Inflammatory macrophage treated with lipopolysaccharide for 1 hour (primary cell): ENCODE measurements around the gene PPP1R12B.
"Not testable (repeated sequence)": the region's sequence is repeated elsewhere in the genome, so short reads cannot be mapped to it uniquely, and the experiment has no call there.

Source experiments
- DNase-seq, 2 donors: peaks; one replicate each; pipeline ENCODE4 v3.0.0-alpha.2; 2020 to 2022

PPP1R12B gene

DNA sequence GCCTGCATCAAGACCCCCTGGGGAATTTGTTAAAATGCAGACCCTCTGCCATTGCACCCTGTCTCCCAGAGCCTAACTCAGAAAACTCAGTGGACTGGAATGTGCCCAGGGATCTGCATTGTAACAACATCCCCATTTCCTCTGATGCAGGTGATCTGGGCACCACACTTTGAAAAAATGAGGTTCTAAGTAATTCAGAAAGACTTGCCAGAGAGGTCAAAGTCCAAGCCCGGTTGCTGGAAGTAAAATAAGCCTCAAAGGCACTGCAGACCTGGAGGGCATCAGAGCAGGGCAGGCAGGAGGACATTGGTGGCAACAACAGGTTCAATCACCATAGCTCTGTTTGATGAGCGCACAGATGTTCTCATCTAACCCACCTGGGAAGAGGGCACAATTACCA, 271.0 kb downstream of the PPP1R12B start:
- no peak for DNase-seq

DNA sequence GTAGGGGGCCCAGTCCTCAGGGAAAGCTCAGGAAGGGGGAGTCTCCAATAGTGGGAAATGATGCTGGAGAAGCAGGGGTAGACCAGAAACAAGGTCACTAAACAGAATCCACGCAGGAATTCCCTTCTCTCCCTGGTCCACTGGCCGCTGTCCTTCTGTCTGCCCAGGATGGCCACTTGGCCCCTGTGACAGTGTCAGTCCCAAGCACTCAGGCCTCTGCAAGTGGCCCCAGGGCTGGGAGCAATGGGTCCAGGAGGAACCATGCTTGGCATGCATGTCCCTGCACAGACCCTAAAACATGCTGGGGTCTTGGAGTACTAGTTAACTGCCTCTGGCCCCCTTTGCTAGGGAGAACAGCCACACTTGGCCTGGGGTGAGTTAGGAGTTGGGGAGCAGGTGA, 271.5 kb downstream of the PPP1R12B start:
- DNase-seq, result not testable (repeated sequence)

DNA sequence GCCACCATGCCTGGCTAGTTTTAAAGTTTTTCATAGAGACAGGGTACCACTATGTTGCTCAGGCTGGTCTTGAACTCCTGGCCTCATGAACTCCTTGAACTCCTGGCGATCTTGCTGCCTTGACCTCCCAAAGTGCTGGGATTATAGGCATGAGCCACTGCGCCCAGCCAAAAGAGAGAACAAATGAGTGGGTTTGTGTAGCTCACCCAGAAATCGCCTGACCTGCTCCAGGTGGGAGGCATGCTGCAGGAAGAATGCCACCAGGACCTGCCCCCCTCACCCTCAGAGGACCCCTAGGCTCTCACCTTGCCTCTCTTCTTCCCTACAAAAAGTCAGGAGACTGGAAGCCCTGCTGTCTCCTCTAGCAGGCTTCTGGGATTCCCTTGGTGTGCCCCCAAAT, 272.9 kb downstream of the PPP1R12B start:
- no peak for DNase-seq

DNA sequence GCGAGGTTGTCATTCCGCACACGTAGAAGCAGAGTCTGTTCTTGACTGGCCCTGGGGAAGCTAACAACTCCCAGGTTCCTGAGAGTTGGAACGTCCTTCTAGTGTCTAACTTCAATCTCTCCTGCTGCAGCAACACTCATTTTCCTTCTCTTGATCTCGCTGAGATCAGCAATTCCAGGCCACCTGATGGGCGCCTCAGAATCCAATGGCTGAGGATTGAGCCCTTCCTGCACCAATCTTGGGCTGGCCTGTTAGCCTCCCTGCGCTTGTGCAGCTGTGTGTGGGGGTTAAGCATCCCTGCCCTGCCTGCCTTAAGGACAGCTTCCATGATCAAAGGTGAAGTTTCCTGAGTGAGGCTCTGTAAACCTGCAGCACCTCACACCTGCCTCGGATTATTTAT, 273.9 kb downstream of the PPP1R12B start:
- DNase-seq, result no peak

DNA sequence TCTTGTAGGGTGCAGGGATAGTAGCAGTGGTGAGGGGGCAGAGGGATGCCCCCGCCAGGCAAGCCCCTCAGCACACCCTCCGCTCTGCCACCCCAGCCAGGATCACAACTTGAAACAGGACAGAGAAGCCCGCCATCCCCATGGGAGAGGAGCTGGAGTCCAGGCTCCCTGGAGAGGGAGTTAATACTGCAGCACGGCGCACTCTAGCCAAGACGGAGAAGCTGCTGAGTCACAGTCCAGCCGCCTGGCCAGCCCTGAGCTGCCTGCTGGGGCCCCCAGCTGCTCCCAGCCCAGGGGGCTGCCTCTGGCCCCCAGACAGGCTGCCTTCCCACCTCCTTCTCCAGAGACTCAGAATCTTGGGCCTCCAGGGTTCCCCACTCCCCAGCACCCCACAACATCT, 274.6 kb downstream of the PPP1R12B start:
- DNase-seq, result no peak

DNA sequence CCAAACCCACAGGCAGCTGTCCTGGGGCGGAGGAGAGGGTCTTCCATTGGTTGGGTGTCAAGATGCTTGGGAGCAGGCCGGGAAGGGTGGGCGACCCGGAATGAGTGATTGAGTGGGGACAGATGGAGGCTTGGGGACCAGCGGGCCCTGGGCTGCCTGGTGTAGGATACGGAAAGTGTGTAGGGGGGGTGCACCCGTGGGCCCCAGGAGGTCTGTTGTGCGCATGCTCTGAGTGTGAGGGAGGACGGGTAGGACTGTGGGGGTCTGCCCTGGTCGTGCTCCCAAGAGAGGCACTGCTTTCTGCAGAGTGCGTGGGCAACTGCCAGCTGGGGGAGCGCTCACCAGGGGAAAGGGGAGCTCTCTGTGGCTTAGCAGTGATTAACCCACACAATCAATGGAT, 275.0 kb downstream of the PPP1R12B start:
- DNase-seq, result not testable (repeated sequence)

DNA sequence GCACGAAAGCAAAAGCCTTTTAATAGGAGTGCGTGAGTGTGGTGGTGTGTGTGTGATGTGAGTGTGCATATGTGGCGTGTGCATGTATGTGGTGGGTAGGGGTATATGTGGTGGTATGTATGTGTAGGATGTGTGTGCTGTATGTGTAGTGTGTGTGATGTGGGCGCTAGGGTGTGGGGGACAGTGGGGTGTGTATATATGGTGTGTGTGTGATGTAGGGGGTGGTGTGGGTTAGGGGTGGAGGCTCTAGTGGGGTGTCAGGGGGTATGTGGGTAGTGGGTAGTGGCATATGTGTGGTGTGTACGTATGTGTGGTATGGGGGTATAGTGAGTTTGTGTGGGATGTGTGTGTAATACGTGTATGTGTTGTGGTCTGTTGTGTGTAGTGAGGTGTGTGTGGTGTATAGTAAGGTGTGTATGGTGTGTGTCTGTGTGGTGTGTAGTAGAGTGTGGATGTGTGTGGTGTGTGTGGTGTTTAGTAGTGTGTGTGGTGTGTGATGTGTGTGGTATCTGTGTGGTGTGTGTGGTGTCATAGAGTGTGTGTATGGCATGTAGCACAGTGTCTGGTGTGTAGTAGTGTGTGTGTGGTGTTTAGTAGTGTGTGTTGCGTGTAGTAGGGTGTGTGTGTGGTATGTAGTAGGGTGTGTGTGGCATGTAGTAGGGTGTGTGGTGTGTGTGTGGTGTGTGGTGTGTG, 275.7 kb downstream of the PPP1R12B start:
- DNase-seq, result no peak

DNA sequence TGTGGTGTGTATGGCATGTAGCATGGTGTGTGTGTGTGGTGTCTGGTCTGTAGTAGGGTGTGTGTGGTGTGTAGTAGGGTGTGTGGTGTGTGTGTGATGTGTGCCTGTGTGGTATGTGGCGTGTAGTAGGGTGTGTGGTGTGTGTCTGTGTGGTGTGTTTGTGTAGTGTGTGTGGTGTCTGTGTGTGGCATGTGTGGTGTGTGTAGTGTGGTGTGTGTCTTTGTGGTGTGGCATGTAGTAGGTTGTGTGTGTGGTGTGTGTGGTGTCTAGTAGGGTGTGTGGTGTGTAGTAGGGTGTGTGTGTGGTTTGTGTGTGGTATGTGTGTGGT, 276.2 kb downstream of the PPP1R12B start:
- no peak for DNase-seq

DNA sequence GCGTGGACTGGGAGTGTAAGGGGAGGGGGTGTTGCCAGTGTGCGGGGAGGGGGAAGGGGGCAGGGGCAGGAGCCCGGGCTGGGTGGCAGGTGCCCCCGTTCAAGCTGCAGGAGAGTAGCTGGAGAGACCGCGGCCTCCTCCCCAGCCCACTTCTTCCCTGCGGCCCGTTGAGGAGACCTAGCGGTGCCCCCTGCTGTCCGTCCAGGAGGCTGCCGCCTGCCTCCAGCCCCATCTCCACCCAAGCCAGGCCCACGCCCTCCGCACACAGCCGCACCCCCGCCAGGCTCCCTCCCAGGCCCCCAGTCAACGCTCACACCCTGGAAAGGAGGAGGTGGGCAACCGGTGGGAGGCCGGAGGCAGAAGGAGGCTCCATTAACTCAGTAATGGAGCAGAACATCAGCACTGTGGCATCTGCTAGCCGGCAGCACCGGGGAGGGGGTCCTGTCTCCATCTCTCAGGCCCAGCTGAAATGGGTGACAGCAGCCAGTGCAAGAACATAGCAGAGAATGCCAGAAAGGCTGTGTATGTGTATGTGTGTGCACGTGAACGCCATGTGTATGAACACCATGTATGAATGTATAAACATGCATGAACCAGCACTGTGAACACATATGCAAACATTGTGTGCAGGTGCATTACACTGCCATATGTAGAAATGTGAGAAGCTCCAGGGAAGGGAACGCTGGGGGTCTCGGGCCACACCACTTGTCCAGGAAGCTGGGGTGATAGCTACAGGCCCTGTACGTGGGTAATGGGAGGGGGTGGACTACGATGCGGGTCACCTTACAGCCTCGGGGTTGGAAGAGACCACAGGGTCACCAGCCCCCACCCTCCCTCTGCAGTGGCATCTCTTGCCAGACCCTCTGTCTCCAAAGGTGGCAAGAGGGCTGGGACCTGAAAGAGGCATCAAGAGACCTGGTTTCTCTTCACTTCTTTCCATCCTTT, 277.2 kb downstream of the PPP1R12B start:
- peak; percentile 34 to 64 for DNase-seq

DNA sequence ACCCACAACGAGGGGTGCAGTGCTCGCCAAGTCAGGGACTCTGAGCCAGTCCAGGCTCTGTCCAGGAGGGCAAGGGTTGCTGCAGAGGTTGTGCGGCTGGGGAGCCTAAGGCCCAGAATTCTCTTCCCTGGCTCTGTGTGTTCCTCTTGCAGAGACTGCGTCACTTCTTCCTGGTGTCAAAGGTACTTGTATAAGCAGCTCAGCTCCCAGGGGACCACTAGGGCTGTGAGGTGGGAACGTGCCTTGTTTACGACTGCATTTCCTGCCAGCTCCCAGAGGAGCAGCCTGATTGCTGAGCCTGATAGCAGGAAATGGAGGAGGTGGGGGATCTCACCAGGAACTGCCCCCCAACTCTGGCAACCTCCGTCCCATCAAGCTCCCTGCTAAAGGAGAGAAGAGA, 278.5 kb downstream of the PPP1R12B start:
- not testable (repeated sequence) for DNase-seq

DNA sequence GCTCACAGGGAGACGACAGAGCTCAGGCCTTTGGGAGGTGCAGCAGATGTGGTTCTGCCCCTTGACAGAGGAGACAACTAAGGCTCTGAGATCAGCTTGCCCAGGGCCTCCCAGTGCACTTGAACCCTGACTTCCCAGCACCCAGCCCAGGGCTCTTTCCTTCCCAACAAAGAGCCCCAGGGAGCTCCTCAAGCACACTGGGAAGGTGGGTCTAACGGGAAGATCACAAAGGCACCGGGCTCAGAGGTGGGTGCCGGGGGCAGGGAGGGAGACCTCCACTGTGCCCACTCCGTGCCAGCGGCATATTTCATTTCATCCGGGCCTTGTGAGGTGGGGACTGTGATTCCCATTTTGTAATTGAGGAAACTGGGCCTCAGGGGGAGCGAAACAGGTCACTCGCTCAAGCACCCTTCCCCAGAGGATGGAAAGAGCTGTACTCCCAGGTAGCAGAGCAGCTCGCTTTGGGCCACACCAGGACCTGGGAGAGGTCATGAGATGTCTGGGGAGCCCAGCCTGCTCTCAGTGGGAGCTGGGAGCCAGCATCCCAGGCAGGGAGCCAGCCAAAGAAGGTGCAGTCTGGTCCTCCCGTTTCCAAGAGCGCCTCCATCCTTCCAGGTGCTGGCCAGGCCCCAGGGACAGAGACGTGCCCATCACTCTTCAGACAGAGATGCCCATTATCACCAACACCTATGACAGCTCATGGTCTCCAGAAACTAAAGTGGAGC, 279.5 kb downstream of the PPP1R12B start:
- no peak for DNase-seq

DNA sequence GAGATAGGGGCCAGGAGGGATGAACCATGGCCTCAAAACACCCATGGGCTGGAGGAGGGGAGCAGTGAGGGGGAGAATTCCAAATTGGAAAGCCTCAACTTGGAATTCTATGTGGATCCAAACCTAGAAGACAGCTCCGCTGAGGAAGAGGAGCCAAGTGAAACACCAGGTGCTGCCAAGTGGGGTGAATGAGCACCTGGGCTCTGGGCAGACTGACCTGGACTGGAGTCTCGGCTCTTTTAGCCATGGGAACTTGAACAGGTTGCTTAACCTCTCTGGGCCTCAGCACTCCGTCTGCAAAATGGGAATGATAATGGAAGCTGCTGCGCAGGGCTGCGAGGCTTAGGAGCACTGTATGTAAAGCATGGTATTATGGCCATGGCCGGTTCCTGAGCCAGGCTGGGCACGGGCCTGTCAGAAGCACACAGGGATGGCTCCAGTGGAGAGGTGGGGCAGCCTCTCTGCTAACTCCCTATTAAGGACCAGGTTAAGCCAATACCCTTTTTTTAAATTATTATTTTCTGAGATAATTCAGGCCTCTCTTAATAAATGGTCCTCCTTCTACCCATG, 280.2 kb downstream of the PPP1R12B start:
- DNase-seq, result no peak

DNA sequence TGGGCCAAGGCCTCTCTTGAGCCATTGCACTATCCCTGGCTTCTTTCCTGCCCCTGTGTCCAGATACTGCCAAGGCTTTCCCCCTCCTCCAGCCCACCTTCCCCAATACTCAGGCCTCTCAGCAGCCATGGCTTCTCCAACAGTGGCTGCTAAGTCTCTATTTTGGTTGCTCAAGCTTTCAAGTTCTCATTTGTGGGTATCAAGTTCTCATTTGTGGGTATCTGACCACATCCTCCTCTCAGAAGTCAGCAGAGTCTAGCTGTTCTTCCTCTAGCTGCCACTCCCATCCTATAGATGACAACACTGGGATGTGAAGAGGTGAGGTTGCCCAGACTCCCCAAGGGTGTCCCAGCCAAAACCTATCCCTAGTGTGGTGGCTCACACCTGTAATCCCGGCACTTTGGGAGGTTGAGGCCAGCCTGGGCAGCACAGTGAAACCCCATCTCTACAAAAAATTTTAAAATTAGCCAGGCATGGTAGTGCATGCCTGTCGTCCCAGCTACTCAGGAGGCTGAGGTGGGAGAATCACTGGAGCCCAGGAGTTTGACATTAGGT, 280.8 kb downstream of the PPP1R12B start:
- DNase-seq, result peak; percentile 44 to 60

DNA sequence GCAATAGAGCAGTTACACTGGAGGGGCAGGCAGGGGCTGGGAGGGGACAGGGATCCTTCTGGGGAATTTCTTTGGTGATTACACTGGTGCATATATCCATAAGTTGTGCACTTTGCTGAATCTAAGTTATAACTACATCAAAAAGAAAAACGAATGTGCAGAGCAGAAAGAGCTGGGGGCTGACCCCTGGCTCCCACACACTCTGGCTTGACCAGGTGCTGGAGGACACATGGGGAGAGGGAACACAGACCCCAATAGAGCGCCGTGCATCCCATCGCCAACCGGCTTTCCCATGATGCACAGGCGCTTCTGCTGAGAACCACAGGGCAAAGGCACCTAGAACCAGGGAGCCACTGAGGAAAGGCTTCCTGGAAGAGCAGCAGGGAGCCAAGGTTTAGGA, 281.6 kb downstream of the PPP1R12B start:
- not testable (repeated sequence) for DNase-seq

DNA sequence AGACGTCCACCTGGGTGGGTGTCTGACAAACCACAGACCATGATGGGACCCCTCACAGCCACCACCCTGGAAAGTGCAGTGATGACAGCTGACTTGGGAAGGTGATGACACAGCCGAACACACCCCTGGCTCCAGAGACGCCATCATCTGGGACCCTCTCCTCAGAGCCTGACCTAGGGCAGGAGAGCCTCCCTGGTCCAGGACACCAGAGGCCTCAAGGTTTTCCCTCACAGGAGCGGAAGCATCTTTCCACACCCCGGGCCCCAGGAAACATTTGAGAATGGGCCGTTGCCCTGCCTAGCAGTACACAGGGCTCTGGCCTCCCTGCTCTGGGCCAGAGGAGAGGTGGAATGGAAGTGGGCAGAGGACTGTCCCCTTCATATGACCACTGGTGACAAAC, 282.0 kb downstream of the PPP1R12B start:
- no peak for DNase-seq

DNA sequence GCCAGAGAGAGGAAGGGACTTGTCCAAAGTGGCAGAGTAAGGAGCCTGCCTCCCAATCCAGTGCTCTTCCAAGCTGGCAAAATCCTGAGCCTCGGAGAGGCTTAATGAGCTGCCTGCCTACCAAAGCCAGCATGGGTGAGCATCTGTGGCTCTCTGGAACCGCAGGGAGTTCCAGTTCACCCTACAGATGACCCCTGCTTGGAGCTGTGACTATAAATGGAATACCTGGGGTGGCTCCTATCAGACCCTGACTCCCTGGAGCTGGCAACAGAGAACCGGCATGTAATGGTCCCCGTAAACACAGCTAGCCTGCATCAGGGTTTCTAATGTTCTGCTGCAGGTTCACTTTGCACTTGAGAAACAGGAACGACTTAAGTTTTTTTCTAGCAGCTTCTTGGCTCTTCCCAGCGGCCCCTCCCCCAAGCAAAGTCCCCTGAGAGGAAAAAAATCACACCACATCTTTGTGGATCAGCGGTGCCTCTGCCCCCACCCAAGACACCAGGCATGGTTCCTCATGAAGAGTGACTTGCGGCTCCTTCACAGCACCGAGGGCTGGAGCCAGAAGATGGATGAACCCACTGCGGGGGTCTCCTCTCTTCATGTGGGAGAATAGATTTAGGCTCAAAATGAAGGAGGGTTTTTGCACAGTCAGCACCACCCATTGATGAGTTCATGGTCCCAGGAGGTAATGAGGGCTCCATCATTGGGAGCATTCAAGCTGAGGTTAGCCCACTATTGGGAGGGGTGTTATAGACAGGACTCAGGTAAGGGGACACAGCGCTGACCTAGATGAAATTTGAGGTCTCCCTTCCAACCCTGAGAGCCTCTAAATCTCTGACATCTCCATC, 282.8 kb downstream of the PPP1R12B start:
- no peak for DNase-seq

DNA sequence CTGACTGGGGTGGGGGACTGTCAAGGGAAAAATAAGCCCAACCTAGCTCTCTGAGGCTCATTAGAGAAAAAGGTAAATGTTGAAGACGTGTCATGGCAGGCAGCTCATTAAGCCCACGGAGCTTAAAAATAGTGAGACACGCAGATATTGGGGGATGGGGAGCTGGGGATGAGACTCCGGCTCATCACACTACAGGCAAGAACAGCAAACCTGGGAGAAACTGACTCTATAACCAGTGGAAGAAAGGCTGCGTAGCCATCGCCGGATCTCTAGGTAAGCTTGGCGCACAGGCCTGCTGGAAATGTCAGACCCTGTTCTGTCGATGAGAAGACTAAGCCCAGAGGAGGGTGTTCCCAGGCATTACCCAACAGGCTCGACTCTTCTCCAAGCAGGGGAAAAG, 283.7 kb downstream of the PPP1R12B start:
- no peak for DNase-seq

DNA sequence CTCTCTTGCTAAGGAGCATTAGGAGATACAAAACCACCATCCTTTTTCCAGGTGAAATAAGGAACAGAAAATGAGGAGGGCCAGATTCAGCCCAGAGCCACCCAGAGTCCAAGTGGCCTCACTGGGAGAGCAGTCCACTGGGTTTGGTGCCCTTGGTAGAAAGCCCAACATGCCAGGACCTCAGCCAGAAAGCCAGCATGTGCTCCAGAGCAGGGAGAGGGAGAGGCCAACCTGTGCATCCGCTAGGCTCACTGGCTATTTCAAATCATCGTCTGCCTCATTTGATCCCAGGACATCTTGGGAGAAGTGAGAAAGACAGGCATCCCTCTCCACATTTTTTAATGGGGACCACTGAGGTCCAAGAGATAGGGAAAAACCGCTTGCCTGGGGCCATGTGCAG, 287.7 kb downstream of the PPP1R12B start:
- DNase-seq, result not testable (repeated sequence)

DNA sequence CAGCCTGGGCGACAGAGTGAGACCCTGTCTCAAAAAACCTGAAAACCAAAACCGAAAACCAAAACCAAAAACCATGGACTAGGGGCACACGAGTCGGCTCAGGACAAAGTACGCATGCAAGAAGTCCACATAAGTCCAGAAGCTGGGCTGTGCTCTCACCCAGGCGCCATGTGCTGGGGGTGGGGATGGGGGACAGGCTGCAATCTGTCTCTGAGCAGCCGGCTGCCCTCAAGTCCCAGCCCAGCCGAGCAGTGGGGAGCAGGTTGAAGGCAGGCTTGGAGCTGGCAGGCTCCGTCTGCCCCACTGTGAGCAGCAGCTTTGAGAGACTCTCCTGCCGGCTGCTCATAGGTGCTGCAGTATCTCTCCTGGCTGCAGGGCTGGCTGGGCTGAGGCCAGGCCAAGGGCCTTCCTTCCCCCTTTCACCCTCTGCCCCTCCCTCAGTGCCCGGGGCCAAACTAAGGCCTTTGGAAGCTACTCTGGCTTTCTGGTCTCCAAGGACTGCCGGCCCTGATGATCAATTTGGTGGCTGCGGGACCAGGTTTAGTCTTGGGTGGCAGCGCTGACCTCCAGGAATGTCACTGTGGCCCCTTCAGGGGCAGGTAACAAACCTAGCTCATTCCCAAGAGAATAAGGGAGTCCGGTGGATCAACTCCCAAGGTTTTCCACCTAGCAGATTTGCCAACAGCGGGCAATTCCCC, 289.0 kb downstream of the PPP1R12B start:
- DNase-seq, result not testable (repeated sequence)

DNA sequence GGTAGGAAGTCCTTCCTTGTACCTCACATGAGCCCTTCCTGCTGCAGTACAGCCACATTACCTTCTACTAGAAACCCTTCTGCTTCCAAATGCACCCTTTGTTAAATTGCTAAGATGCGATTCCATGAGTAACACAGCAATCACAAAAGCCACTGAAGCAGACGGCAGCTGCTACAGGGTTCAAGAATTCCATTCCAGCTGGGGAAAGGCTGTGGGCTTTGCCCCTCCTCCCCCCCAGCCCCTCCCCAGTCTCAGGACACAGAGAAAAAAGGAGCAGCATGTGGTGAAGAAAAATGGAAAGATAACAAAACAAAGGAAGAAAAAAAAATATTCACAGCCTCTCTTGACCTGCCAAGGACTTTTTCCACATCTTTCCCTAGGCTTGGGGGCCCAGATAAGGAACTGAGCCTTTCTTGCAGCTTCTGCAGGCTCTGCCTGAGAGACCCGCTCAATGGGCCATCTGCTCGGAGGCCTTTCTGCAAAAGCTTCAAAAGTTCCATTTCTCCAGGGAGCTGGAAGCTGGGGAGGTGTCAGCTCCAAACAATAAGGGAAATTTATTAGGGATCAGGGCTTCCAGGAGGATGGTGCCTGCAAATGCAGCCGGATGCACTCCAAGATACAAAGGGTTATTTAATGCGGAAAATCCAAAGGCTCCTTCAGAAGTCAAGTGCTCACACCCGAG, 289.7 kb downstream of the PPP1R12B start:
- no peak for DNase-seq
